GM12872 (cell line): ENCODE results near the gene PRPF8.

Experiments used
- TF ChIP-seq, protein P1 (sequence below): IDR thresholded peaks from 3 replicates; pipeline ENCODE4 v1.5.1; 2011; ENCODE audit warnings: low read depth, mild to moderate bottlenecking, low read length, moderate library complexity; ENCODE audit not compliant: insufficient read depth

PRPF8 gene

GRCh38 chr17:1686086-1686485 lies 1.4 kb upstream of the PRPF8 start:
- TF ChIP-seq, protein P1, sequence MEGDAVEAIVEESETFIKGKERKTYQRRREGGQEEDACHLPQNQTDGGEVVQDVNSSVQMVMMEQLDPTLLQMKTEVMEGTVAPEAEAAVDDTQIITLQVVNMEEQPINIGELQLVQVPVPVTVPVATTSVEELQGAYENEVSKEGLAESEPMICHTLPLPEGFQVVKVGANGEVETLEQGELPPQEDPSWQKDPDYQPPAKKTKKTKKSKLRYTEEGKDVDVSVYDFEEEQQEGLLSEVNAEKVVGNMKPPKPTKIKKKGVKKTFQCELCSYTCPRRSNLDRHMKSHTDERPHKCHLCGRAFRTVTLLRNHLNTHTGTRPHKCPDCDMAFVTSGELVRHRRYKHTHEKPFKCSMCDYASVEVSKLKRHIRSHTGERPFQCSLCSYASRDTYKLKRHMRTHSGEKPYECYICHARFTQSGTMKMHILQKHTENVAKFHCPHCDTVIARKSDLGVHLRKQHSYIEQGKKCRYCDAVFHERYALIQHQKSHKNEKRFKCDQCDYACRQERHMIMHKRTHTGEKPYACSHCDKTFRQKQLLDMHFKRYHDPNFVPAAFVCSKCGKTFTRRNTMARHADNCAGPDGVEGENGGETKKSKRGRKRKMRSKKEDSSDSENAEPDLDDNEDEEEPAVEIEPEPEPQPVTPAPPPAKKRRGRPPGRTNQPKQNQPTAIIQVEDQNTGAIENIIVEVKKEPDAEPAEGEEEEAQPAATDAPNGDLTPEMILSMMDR, result no peak

GRCh38 chr17:1683459-1683858 lies 1.2 kb downstream of the PRPF8 start:
- TF ChIP-seq, protein P1, result no peak

- TF ChIP-seq, protein P1, result no peak
Measured at GRCh38 chr17:1676401-1676800, 8.3 kb downstream of the PRPF8 start.

DNA sequence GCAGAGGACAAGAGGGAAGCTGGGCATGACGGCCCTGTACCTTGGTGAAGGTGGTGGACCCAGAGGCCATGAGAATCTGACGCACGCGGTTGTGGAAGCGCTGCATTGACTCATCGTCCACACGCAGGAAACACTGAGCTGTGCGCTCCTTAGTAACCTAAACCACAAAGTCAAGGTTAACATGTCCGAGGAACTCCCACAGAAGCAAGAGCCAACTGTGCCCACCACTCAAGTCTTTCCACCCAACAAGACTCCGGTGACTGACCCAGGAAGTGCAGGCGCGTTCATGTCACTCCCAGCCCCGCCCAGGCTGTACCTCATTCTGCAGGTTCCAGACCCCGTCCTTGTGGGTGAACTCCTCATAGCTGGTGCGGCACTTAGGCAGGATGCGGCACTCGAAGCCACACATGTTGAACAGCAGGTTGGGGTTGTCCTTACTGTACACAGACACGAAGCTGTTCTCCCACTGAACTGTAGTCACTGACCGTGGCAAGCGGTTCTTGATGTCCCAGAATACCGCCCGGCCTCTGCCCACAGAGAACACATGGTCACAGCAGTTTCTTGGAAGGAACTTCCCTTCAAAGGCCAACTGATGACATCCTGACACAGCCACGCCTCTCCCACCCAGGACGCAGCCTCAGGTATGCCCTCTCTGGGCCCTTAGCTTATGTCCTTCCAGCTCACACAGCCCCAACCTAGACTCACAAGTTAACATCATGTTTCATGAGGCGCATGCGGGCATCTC lies 11.5 kb downstream of the PRPF8 start:
- TF ChIP-seq, protein P1, result no peak

GRCh38 chr17:1661045-1661444 lies 23.6 kb downstream of the PRPF8 start:
- TF ChIP-seq, protein P1, result no peak

- TF ChIP-seq, protein P1, result no peak
Measured at GRCh38 chr17:1658100-1658499, 26.6 kb downstream of the PRPF8 start.

DNA sequence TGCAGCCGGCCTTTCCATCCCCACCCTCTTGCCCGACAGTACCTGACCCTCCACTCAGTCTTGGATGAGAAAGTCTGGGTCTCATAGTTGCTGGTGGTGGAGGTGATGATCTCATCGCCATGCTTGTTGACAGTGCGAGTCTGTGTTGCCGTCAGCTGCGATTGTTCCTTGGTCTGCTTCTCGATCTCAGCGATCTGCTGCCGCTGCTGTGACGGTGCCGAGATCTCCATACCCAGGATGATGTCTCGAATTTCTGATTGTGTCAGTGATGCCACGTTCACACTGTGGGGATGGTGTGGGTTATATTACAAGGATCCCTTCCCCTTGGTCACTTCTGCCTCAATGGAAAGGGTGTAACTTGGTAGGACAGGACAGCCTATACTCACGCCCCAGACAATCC lies 30.9 kb downstream of the PRPF8 start:
- TF ChIP-seq, protein P1, result no peak
